Endometrium (tissue), 2 donors: ENCODE results near the gene SH3GLB2.
"Not testable (repeated sequence)": the region's sequence is repeated elsewhere in the genome, so short reads cannot be mapped to it uniquely, and the experiment has no call there.

Experiments
- FAIRE-seq: peaks from 2 replicates; lab custom pipeline; 2012; peaks lifted over from hg19 to GRCh38; lab: Jason Lieb, UNC
- donor health status: control.
- donor health status: control.

The SH3GLB2 gene

DNA sequence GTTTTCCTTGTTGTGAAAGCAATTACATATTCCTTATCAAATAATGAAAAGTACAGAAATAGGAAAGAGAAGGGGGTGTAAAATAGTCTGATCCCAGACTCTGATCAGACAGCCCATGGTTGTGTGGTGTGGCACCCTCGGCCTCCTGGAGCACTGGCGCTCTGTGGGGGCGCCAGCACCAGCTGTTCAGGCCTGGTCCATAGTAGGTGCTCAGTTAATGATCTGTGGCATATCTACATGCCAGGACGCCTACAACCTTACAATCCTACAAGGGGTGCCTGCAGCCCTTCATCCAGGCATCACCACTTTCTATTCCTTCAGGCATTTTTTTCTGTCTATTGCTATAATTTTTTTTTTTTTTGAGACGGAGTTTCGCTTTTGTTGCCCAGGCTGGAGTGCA, 24.9 kb upstream of the SH3GLB2 start:
- FAIRE-seq: no peak

DNA sequence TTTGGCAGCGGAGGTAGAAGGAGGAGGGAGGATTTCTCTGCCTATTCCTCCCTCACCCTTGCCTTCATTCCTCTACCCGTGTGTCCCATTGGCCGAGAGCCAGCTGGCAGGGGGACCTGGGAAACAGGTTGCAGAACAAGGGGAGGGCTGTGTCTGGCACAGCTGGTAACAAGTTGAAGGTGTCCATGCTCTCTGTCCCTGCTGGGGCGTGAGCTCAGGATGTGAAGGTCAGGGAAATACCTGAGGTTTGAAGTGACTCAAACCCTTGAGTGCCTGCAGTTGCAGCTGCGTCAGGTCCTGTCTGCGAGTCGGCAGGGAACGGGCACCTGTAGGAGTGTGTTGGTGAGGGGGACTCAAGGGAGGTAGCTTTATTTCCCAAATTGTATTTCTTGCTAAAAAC, 24.5 kb upstream of the SH3GLB2 start:
- FAIRE-seq: no peak

DNA sequence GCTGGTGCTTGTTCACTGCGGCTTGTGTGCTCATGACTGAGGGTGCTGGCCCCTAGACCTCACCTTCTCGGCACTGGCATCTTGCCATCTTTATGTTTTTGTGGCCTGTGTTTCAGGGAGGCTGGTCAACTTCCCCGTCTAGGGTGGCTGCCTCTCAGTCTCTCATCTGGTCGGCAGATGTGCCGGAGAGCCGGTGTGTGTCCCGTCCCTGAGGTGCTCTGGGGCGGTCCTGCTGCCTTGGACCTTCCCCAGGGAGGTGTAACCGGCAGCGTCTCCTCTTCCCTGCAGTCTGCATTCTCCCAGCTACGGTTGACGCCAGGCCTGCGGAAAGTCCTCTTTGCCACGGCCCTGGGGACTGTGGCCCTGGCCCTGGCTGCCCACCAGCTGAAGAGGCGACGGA, 13.9 kb upstream of the SH3GLB2 start:
- FAIRE-seq: no peak

DNA sequence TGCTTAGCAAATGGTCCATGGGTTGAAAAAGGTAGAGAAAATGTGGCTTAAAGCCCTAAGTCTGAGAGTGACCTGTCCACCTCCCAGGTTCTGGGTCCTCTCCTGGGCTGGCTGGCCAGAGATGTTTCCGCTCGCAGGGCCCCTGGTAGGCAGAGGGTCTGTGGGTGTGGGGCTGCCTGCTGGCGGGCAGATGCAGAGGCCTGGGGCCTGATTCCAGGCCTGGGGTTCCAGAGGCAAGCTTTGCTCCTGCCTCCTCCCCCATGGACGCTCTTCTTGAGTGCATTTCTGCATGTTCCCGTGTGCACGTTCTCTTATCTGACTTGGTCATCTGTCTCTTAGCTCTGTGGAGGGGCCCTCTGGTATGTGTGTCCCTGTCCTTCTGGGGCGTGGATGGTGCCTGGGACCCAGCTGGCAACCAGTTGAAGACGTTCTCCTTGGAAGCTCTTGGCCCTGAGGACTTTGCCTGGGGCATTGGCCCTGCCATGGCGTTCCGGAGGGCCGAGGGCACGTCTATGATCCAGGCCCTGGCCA, 12.0 kb upstream of the SH3GLB2 start:
- no peak for FAIRE-seq

DNA sequence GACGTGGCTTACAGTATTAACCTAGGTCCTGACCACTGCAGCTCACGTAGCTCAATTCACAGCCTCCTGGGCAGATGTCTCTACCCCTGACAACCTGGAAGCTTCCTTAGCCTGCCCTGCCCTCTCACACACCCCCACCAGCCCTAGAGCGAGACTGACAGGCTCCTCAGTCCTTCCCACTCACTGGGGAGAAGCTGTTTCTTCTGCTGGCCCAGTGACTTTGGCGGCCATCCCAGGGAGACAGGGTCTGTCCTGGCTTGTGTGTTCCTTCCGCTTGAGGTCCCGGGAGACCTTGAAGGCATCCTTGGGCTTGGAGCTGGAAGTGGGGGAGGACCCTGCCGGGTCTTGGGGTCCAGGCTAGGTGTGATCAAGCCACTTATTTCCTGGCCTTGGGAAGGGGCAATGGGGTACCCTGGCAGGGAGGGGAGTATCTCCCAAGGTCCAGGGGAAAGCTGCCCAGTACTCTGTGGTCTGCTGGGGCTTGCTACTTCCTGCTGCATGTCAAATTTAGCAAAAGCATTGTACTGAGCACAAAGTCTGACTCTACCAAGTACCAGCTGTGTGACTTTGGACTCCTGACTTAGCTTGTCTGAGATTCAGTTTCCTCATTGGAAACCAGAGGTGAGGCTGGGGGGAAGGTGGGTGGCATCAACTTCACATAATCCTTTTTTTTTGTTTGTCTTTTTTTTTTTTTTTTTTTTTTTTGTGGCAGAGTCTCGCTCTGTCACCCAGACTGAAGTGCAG, 10.2 kb upstream of the SH3GLB2 start:
- FAIRE-seq: no peak

DNA sequence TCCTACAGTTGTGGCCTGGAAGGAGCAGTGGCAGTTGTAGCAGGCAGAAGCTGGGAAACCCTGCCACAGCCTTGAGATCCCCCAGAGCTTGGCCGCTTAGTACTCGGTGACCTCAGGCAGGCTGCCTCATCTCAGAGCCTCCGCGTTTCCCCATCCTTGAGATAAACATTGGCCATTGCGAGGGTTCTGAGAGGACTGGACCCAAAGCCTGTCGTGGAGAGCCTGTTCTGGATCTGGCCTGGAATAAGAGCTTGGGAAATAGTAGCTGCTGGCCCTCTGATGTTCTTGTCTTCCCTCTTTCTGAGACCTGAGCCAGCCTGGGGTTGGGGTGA, 9.6 kb upstream of the SH3GLB2 start:
- FAIRE-seq: no peak

DNA sequence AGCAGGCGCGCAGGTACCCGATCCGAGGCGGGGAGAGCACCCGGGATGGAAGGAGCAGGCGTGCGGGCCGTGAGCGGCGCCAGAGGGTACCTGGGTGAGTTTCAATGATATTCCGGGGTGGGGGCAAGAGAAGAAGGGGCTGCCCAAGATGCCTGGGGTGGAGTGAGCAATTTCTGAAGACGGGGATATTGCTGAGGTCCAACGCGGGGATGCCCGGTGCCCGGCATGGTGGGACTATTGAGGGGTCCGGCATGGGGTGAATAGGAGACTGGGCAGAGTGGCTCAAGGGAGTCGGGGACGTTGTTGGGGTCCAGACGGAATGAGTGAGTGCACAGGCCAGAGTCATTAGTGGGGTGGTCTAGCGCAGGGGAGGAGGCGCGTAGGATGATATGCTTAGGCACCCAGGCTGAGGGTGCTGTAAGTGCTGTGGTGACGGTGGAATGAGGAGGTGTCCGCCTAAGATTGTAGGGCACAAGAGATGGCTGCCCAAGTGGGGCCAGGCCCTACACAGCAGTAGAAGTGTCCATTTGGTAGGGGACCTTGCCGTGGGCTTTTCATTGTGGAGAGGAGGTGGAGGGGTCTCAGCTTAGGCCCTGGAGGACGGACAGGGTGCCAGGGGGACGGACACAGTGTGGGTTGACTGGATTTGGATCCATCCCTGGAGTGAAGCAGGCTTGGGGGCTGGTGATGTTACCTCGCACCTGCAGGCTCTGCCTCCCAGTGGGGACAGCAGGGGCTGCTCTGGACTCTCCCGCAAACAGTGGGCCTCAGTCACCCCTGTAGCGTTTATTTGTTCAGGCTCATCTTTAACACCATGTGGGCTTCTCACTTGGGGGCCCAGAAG, 9.0 kb upstream of the SH3GLB2 start:
- no peak for FAIRE-seq

DNA sequence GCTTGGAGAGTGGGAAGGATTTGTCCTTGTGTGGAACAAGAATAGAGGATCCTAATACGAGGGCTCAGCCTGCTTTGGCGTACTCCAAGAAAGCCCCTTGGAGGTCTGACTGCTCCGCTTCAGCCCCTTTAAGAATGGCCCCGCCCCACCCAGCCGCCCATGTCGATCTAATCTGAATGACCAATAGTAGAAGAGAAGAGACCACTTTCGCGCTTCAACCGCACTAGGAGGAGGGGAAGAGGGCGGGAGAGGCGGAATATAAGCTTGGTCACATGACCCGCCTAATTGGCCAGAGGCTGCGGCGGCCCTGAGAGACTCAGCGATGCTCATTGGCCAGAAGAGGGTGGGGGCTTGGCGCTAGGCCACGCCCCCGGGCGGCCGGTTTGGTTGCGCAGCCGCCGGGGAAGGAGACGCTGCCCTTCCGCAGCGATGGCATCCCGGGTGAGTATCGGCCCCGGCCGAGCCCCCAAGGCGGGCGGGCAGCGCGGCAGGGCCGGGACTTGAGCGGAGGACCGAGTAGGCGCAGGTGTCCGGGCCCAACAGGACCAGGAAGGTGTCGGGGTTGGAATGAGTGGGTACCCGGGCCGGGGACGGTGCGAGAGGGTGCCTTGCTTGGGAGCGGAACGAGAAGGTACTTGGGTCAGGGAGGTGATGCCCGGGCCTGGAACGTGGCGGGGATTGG, 8.3 kb upstream of the SH3GLB2 start, which contains the start of gene MIGA2:
TSS of gene MIGA2 (plus strand) at position 386 of the 682 bp plus-strand sequence. CDS start 3,969 bp downstream, outside the sequence.
- FAIRE-seq: peak; percentile 95

DNA sequence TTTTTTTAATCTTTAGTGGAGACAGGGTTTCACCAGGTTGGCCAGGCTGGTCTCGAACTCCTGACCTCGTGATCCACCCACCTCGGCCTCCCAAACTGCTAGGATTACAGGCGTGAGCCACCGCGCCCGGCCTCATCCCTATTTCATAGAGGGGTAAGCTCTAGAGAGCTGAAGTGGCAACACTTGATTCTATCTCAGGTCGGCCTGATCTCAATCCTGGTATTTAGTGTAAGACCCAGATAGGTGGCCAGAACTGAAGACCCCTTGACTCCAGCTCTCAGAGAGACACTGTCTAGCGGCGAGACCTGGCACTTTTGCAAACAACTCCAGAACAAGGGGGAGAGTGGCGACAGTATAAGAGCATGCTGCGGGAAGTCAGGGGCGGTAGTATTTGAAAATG, 7.7 kb upstream of the SH3GLB2 start:
- not testable (repeated sequence) for FAIRE-seq

DNA sequence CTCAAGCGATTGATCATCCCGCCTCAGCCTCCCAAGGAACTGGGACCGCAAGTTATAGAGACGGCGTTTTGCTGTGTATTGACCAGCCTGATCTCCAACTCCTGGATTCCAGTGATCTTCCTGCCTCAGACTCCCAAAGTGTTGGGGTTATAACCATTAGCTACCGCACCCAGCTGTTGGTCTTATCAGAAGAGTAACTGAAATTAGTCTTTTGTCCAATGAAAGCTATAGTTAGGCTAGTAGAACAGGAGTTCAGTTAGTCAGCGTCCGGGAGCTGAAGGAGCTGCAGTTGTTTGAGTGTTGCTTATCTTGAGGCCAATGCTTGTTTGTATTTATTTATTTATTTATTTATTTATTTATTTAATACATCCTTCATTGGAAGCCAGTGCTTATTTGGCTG, 5.1 kb upstream of the SH3GLB2 start:
- no peak for FAIRE-seq

DNA sequence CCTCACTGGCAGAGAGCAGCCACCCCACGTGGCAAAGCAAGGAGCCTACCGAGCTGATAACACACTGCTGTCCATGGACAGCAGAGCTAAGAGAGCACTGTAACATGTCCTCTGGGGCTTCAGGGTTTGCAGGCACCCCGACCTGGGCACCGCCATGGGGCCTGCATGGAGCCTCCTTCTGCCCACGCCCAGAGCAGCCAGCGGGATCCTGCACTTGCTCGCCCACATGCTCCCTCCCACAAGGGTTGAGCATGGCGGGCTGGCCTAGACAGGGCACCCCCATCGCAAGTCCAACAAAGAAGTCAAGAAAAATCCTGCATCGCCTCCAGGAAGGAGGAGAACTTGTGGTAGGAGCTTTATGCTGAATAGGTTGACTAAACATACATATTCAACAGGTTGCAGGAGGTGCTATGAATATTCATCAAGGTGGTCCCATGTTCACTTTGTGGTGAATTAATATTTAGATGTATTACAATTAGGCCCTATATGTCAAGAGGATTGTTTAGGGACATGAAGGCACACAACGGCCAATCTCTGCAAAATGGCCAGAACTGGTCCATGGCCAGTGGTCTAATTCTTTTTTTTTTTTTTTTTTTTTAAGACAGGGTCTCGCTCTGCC, 4.5 kb upstream of the SH3GLB2 start:
- FAIRE-seq: no peak

DNA sequence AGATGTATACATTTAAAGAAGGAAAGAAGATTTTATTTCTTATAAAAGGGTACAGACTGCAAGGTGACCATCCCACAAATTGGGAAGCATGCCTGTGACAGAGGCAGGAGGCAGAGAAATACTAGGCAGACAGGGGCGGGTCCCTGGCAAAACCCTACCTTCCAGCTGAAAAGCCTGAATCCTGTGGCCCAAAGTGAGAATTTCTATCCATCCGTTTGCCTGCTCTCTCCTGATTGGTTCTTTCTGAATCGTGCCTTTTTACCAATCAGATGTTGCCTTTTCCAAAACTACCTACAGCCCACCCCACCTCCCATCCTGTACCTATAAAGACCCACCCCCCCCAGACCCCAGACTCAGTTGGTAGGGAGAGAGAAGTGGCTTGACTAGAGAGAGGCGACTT, 3.4 kb upstream of the SH3GLB2 start:
- FAIRE-seq: no peak

DNA sequence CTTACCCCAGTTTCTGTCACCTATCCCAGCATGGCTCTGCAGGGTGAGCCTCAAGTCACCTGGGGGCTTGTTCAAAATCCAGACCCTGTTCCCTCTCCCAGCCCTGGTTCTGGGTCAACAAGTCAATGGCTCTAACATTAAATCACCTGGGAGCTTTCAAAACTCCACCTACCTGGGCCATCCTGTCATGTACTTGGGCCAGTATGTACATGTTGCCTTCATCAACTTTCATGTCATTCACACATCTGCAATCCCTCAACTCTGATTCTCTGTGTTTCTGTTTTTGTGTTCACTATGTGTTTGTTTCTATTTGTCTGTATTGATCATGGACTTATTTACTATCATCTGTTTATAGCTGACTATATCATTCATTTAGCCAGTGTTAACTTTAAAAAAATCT, 2.1 kb upstream of the SH3GLB2 start:
- FAIRE-seq: no peak

DNA sequence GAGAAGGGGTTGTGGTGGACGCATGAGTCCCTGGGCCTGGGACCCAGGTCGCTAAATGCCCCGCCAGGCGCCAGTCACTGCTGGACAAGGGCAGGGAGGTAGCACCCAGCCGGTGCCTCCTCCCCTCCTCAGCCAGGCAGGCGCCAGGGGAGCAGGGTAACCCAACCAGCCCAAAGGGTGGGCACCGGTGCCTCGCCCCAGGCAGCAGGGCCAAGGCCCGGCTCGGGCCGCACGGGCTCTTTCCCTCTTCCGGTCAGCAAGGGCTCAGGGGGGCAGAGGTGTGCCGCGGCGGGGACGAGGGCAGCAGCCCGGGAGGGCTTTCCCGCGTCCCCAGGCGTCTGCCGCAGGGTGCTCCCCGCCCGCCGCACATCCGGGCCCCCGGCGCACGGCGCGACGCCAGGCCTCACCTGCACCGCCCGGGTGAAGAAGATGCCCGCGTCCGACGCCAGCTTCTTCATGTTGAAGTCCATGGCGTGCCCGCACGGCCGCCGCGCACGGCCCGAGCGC, 393 bp downstream of the SH3GLB2 start:
- no peak for FAIRE-seq

DNA sequence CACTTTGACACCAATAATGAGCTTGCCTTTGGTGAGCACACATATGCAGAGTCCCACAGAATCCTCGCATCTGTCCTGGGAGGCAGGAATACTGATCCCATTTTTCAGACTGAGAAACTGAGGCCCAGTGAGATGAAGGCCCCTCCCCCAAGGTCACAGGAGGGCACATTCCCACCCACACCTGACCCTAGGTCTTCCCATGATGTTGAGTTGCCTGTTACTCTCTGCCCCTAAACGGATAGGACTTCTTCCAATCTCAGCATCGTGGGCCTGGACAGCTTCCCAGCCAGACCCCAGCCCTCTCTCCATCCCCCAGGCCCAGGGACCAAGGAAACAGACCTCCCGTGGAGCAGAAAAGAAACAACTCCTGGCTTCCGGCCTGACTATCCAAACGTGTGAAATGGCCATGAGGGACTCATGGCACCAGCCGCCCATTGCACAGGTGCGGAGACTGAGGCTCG, 877 bp downstream of the SH3GLB2 start:
- FAIRE-seq: no peak

DNA sequence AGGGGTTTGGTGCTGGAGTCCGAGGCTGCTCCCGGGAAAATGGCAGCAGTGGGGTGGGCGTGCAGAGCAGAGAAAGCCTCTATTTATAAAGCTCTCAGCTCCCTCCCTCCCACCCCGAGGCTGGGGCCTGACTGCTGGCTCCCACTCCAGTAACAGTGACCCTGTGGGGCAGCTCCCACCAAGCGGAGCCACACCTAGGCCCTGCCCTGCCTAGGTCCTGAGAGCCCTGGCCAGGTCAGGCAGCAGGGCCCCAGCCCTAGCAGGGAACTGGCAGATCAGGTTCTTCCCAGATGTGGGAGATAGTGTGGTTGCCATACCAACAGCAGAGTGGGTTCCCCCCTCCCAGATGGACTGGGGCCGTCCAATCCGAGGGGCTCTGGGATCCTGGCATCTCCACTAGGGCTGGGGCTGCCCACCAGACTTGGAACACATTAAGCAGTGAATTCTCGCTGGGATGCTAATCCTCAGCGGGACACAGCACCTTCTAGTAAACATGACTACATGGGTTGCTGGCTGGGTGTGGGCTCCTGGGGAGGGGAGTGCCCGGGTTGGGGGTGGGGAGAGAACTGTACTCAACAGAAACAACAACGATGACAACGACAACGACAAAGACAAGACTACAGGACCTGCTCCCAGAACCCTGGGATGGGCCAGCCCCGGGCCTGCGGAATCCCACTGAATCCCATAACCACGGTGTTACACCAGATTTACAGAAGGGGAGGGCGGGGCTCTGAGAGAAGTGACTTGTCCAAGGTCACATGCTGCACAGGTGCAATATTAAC, 1.5 kb downstream of the SH3GLB2 start:
- FAIRE-seq: no peak

DNA sequence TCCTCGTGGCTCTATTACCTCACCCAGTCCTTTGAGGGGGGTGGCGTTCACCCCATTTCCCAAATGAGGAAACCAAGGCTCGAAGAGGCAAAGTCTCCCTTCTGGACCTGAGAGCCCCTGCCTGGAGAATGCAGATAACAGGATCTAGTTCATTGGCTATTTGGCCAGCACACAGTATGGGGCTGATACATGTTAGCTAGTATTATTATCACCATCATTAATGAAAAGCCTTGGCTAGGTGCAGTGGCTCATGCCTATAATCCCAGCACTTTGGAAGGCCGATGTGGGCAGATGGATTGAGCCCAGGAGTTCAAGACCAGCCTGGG, 4.3 kb downstream of the SH3GLB2 start:
- no peak for FAIRE-seq

DNA sequence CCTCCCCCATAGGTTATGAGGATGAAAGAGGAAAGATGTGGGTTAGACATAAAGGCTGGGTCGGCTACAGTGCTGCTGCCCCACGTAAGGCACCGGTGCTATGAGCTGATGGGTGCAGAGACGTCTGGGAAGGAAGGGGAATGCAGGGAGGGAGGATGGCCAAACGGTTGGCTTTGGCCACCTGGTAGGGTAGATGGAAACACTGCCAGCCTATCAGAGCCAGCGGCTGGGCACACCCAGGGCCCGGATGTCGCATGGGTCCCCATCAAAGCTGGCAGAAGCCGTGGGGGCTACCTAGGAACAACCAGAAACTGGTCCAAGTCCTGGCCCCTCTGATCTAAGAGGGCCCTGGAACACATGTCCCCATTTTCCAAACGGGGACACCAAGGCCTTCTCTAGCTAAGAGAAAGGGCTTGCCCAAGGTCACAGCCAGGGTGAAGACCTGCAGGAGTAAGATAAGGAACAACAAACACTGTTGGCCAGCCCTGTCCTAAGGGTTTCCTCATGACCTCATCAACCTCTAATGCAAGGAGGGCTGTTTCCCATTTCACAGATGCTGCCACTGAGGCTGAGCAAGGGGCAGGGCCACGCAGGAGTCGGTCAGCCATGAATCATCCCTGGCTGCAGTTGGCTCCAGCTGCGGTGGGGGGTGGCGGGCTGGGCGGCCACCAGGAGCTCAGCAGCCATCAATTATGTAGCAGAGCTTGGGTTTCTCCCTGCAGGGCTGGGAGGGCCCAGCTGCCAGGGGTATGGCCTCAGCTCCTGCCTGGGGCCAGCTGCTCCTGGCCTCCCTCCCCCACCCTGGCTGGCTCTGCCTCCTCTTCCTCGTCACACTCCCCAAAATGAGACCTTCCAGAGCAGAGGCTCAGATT, 4.9 kb downstream of the SH3GLB2 start:
- no peak for FAIRE-seq

DNA sequence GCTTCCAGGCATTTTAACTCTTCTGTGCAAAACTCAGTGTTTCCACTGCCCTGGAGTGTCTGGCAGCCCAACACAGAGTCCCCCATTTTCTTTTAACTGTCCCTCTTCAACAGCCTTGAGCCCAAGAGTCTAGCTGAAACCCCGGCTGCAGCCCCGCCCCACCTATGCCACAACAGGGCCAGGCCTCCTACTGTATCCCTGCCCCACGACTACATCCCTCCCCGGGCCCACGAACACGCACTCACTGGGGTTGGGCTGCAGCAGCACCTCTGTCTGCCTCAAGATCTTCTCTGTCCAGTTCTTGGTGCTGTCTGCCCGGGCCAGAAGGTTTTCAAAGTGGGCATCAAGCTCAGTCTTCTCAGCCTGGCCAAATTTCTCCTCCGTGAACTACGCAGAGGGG, 6.1 kb downstream of the SH3GLB2 start:
- FAIRE-seq: no peak

DNA sequence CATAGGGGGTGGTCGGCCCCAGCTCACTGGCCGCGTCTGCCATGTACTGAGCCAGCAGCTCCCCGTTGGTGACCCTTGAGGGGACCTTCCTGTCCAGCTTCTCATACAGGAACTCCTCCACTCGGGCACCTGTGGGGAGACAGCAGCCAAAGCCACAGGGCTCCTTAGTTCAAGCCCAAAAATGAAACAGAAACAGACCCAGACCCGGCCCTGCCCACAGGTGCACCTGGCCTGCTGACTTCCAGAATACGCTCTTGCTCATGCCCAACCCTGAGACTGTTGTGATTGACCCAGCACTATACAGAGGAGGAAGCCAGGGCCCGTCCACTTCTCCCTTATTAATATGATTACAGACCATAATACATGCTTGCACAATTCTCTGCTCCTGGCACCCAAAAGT, 7.0 kb downstream of the SH3GLB2 start:
- FAIRE-seq: no peak
